GM13976 (cell line): ENCODE results near the gene OAS1.

Experiments used
- DNase-seq: peaks from one replicate; pipeline ENCODE4 v3.0.0; 2012; ENCODE audit warnings: low spot score
- in situ Hi-C: fragments of 300-500 bp; cut with MboI; formaldehyde crosslinking; loops from one replicate; pipeline ENCODE4 v1.12.0; 2022; ENCODE audit warnings: low sequenced_read_pairs, mixed read lengths, inconsistent platforms; ENCODE audit not compliant: unreplicated experiment
- TF ChIP-seq, protein P1 (sequence below): IDR thresholded peaks from 2 replicates; pipeline ENCODE4 v1.5.1; 2012; ENCODE audit warnings: borderline replicate concordance, mild to moderate bottlenecking; ENCODE audit not compliant: insufficient read depth; ENCODE audit errors: extremely low read depth, missing control alignments, control extremely low read depth

The OAS1 gene

DNA sequence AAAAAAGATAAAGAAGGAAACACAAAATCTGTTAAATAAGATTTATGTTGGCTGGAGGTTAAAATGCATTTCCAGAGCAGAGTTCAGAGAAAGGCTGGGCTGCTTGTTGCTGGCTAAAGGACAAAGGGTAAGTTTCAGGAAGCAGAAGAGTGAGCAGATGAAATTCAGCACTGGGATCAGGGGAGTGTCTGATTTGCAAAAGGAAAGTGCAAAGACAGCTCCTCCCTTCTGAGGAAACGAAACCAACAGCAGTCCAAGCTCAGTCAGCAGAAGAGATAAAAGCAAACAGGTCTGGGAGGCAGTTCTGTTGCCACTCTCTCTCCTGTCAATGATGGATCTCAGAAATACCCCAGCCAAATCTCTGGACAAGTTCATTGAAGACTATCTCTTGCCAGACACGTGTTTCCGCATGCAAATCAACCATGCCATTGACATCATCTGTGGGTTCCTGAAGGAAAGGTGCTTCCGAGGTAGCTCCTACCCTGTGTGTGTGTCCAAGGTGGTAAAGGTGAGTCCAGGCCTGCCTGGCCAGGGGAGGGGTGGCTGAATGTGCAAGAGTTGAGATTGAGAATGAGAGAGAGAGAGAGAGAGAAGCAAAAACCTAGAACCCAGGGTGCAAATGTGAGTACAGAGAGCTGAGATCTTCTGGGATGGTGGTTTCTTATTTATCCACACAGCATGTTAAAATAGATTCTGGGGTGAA lies at the start of gene OAS1:
TSS of gene OAS1 (plus strand) at position 251 of the 703 bp plus-strand sequence. CDS start at position 329, 78 bp downstream.
- DNase-seq = peak; percentile 72
- in situ Hi-C loops = loop anchor here (10.0 kb wide), 1 partner anchor 88 kb away; no protein-coding TSS in a partner anchor
- TF ChIP-seq, protein P1, sequence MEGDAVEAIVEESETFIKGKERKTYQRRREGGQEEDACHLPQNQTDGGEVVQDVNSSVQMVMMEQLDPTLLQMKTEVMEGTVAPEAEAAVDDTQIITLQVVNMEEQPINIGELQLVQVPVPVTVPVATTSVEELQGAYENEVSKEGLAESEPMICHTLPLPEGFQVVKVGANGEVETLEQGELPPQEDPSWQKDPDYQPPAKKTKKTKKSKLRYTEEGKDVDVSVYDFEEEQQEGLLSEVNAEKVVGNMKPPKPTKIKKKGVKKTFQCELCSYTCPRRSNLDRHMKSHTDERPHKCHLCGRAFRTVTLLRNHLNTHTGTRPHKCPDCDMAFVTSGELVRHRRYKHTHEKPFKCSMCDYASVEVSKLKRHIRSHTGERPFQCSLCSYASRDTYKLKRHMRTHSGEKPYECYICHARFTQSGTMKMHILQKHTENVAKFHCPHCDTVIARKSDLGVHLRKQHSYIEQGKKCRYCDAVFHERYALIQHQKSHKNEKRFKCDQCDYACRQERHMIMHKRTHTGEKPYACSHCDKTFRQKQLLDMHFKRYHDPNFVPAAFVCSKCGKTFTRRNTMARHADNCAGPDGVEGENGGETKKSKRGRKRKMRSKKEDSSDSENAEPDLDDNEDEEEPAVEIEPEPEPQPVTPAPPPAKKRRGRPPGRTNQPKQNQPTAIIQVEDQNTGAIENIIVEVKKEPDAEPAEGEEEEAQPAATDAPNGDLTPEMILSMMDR = no peak

DNA sequence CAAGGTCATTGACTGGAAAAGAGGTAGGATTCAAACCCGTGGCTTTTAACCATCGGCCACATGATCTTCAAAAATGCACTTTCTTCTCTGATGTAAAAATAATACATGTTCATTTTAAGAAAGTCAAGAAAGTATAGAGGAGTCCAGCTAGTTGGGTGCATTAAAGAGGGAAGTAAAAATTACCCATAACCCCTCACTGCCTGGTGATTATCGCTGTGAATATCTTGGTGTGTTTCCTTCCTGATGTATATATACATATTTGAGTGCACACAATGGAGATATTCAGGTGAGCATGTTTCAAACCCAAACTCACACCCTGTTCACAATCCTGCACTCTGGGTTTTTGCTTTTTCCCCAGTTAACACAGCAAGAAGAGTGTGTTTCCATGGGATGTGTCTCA lies 47.5 kb upstream of the OAS1 start:
- in situ Hi-C loops = no loop called here
- TF ChIP-seq, protein P1 = no peak

DNA sequence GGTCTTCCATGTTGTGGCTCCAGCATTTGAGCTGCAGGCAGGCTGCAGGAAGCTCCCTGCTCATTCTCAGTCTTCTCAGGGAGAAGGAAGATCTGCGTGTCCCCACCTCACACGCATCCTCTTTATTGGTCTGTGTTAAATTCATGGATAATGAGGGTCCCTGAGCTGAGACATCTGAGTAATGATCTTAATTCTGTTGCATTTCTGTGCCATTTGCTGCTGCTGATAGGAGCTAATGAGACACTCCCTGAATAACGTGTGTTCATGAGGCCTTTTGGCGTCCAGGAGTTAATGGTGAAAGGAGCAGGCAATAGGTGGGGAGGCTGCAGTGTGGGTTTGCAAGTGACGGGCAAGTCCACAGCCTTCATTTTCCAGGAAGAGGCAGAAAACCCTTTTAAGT lies 46.6 kb upstream of the OAS1 start:
- DNase-seq = no peak
- in situ Hi-C loops = no loop called here
- TF ChIP-seq, protein P1 = no peak

More for the DNA sequence above, 47.5 kb upstream of the OAS1 start:
- DNase-seq = no peak

DNA sequence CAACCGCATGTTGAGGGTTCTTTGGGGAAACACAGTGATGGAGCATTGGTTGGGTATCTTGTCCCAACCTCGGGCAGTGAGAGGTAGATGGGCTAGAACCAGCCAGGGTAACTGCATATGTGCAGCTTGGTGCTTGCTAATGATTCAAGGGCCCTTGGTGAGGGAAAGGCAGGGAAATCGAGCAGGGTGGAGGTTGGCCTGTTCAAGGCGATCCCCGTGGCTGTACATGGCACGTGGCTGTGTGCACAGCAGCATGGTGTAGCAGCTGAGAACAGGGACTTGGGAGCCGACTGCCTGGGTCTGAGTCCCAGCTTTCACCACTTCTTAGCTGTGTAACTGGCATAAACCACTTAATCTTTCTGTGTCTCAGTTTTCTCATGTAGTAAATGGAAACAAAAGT lies 45.5 kb upstream of the OAS1 start:
- no peak for DNase-seq
- TF ChIP-seq, protein P1 = no peak
- in situ Hi-C loops = no loop called here

DNA sequence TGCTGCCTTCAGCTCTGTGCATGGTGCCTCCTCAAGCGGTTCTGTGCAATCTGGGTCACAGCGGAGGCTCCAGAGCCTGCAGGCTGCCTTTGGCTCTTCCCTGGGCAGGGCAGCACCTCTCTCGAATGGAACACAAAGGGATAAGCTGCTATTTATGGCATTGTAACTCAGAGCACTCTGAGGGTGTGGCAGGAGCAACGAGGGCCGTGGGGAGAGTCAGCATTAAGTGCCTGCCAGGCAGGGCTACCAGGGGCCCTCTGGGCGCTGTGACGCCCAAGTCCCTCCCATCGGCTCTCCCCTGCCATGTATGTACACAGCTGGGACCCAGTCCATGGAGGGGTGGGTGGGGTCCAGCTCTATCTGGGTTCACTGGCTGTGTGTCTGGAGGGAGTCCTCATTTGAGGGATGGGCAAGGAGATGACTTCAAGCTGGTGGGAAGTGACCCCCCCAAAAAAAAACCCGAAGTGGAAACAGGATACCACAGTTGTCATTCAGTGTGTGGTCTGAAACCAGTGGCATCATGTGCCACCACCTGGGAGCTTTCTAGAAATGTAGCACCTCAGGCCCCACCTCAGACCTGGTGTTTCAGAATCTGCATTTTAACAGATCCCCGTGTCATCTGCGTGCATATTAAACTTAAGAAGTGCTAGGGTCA lies 44.0 kb upstream of the OAS1 start:
- in situ Hi-C loops = no loop called here
- DNase-seq = no peak
- TF ChIP-seq, protein P1 = no peak

DNA sequence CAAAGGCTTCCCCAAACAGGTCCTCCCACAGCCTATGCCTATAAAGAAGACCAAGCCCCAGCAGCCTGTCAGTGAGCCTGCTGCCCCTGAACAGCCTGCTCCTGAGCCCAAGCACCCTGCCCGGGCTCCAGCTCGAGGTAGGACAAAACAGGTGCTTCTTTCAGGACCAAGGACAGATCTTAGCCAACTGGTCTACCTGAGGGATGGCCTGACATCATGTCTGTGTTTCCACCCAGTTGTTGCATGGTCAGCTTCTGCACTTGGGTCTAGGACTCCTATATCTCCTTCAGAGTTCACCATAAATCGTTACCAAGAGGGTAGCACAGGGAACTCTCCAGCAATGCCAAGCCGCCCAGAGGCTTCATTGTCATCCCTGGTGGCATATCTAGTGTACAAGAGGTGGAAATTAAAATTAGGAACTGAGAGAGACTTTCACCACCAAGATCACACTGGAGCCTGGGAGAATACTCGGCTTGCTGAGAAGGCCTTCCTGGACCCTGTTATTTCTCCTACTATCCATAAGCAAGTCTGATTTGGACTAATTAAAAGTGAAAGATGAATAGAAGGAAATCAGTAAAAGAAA lies 38.2 kb upstream of the OAS1 start:
- in situ Hi-C loops = no loop called here
- peak; percentile 32 for DNase-seq
- TF ChIP-seq, protein P1 = no peak
